H9 (cell line): ENCODE data around the gene ERN1. TPM values are rescaled to one million over a fixed set of nuclear protein-coding genes. Genes with fewer than 3 reads are reported as not detected.

Experiments
- DNase-seq: peaks from one replicate; pipeline ENCODE4 v3.0.0-alpha.2; 2017
- H2AFZ ChIP-seq: one replicate; pipeline ENCODE4 v1.6.1; 2013; ENCODE audit warnings: mild to moderate bottlenecking, low read length, control low read depth, moderate library complexity
- H2AK5ac ChIP-seq: 2 replicates; pipeline ENCODE4 v1.6.1; 2013; ENCODE audit warnings: low read length, control low read depth, mixed read lengths; ENCODE audit not compliant: insufficient read length
- H2BK120ac ChIP-seq: one replicate; pipeline ENCODE4 v1.6.1; 2013; ENCODE audit warnings: low read depth, mild to moderate bottlenecking, low read length, control low read depth, inconsistent platforms; ENCODE audit not compliant: poor library complexity, severe bottlenecking
- H2BK12ac ChIP-seq: 2 replicates; pipeline ENCODE4 v1.6.1; 2013; ENCODE audit warnings: low read length, control low read depth, mixed read lengths, low read depth; ENCODE audit not compliant: insufficient read length
- H2BK15ac ChIP-seq: 2 replicates; pipeline ENCODE4 v1.6.1; 2013; ENCODE audit warnings: low read depth, low read length, control low read depth
- H2BK20ac ChIP-seq: one replicate; pipeline ENCODE4 v1.6.1; 2013; ENCODE audit warnings: low read depth, mild to moderate bottlenecking, low read length, control low read depth, inconsistent platforms; ENCODE audit not compliant: poor library complexity, severe bottlenecking
- H2BK5ac ChIP-seq: 2 replicates; pipeline ENCODE4 v1.6.1; 2013; ENCODE audit warnings: low read length, control low read depth, mixed read lengths; ENCODE audit not compliant: insufficient read length
- H3K14ac ChIP-seq: 2 replicates; pipeline ENCODE4 v1.6.1; 2013; ENCODE audit warnings: low read length, control low read depth; ENCODE audit not compliant: insufficient read depth
- H3K18ac ChIP-seq: 2 replicates; pipeline ENCODE4 v1.6.1; 2013; ENCODE audit warnings: low read depth, mild to moderate bottlenecking, mixed read lengths, low read length, control low read depth; ENCODE audit not compliant: insufficient read length
- H3K23ac ChIP-seq: 2 replicates; pipeline ENCODE4 v1.6.1; 2013; ENCODE audit warnings: low read length, control low read depth, mixed read lengths, low read depth; ENCODE audit not compliant: insufficient read length
- H3K23me2 ChIP-seq: 2 replicates; pipeline ENCODE4 v1.6.1; 2013; ENCODE audit warnings: low read depth, mild to moderate bottlenecking, mixed read lengths, low read length, control low read depth; ENCODE audit not compliant: insufficient read length, poor library complexity, severe bottlenecking
- H3K27ac ChIP-seq: 2 replicates; pipeline ENCODE4 v1.5.1; 2013; ENCODE audit warnings: low read length, control low read depth, mixed read lengths, low read depth; ENCODE audit not compliant: insufficient read length
- H3K27me3 ChIP-seq: 2 replicates; pipeline ENCODE4 v1.6.1; 2013; ENCODE audit warnings: low read length, control low read depth, inconsistent platforms; ENCODE audit not compliant: insufficient read depth
- H3K4ac ChIP-seq: 2 replicates; pipeline ENCODE4 v1.6.1; 2013; ENCODE audit warnings: low read depth, mild to moderate bottlenecking, control low read depth, inconsistent platforms, low read length, moderate library complexity
- H3K4me1 ChIP-seq: 2 replicates; pipeline ENCODE4 v1.6.1; 2013; ENCODE audit warnings: low read length, control low read depth, inconsistent platforms; ENCODE audit not compliant: insufficient read depth
- H3K4me2 ChIP-seq: 2 replicates; pipeline ENCODE4 v1.6.1; 2013; ENCODE audit warnings: low read length, control low read depth, mixed read lengths; ENCODE audit not compliant: insufficient read length, insufficient read depth
- H3K56ac ChIP-seq: 2 replicates; pipeline ENCODE4 v1.6.1; 2013; ENCODE audit warnings: low read depth, mild to moderate bottlenecking, mixed read lengths, low read length, control low read depth; ENCODE audit not compliant: insufficient read length
- H3K79me1 ChIP-seq: 2 replicates; pipeline ENCODE4 v1.6.1; 2013; ENCODE audit warnings: low read depth, mild to moderate bottlenecking, moderate library complexity, low read length, control low read depth, inconsistent platforms; ENCODE audit not compliant: insufficient read depth, poor library complexity, severe bottlenecking
- H3K79me2 ChIP-seq: 2 replicates; pipeline ENCODE4 v1.6.1; 2013; ENCODE audit warnings: low read length, control low read depth, inconsistent platforms; ENCODE audit not compliant: insufficient read depth
- H3K9ac ChIP-seq: 2 replicates; pipeline ENCODE4 v1.6.1; 2013; ENCODE audit warnings: low read length, control low read depth, mixed read lengths; ENCODE audit not compliant: insufficient read length; ENCODE audit errors: extremely low read depth
- H3K9me3 ChIP-seq: one replicate; pipeline ENCODE4 v1.6.1; 2013; ENCODE audit warnings: low read depth, low read length, inconsistent platforms; ENCODE audit not compliant: control insufficient read depth
- H3T11ph ChIP-seq: one replicate; pipeline ENCODE4 v1.6.1; 2013; ENCODE audit warnings: mild to moderate bottlenecking, low read length, control low read depth, inconsistent platforms
- H4K20me1 ChIP-seq: one replicate; pipeline ENCODE4 v1.6.1; 2013; ENCODE audit not compliant: control insufficient read depth, insufficient read length, insufficient read depth
- H4K5ac ChIP-seq: 2 replicates; pipeline ENCODE4 v1.6.1; 2013; ENCODE audit warnings: low read depth, mild to moderate bottlenecking, mixed read lengths, low read length, control low read depth; ENCODE audit not compliant: insufficient read length
- H4K8ac ChIP-seq: replicated peaks from 2 replicates; pipeline ENCODE4 v1.6.1; 2013; ENCODE audit warnings: low read length, control low read depth, mixed read lengths, low read depth; ENCODE audit not compliant: insufficient read length
- H4K91ac ChIP-seq: 2 replicates; pipeline ENCODE4 v1.6.1; 2013; ENCODE audit warnings: low read depth, mild to moderate bottlenecking, moderate library complexity, mixed read lengths, low read length, control low read depth; ENCODE audit not compliant: insufficient read length
- H3K27ac Mint-ChIP-seq, 3 experiments: 2 replicates in 2 of 3; 3 replicates in 1 of 3; pipeline ENCODE4 v1.8.0; 2020 to 2021; ENCODE audit warnings: mixed read lengths in 3 of 3, mild to moderate bottlenecking in 1 of 3, moderate library complexity in 1 of 3
- H3K27me3 Mint-ChIP-seq: 2 replicates; pipeline ENCODE4 v1.8.0; 2021; ENCODE audit warnings: low read depth, mild to moderate bottlenecking, moderate library complexity, mixed read lengths
- H3K36me3 Mint-ChIP-seq, 3 experiments: 2 replicates in 2 of 3; 3 replicates in 1 of 3; pipeline ENCODE4 v1.8.0; 2020 to 2021; ENCODE audit warnings: low read depth in 3 of 3, mixed read lengths in 3 of 3; ENCODE audit not compliant: insufficient read depth in 1 of 3
- H3K4me1 Mint-ChIP-seq, 2 experiments: 2 replicates each; pipeline ENCODE4 v1.8.0; 2020; ENCODE audit warnings: mixed read lengths in 2 of 2
- H3K4me3 Mint-ChIP-seq, 2 experiments: 2 replicates in 1 of 2; 3 replicates in 1 of 2; pipeline ENCODE4 v1.8.0; 2020 to 2021; ENCODE audit warnings: mild to moderate bottlenecking in 2 of 2, mixed read lengths in 2 of 2, moderate library complexity in 1 of 2
- H3K9me3 Mint-ChIP-seq, 2 experiments: 2 replicates in 1 of 2; 3 replicates in 1 of 2; pipeline ENCODE4 v1.8.0; 2020; ENCODE audit warnings: mild to moderate bottlenecking in 2 of 2, mixed read lengths in 2 of 2, moderate library complexity in 1 of 2
- CTCF ChIP-seq: fragments of 200-600 bp; sonication (generic); conservative IDR thresholded peaks from 3 replicates; pipeline ENCODE4 v1.8.0; 2021; ENCODE audit warnings: antibody characterized with exemption, mild to moderate bottlenecking
- WGBS: extraction: QIAGEN DNeasy Blood & Tissue Kit; methylation state at CpG from one replicate; pipeline ENCODE4 v1.1.7; 2013; ENCODE audit warnings: missing lambda C conversion rate, low lambda C conversion rate, mixed read lengths; ENCODE audit not compliant: insufficient read length; ENCODE audit errors: extremely low coverage; 5-methylcytosine and 5-hydroxymethylcytosine counted together
- total RNA-seq: library from RNA; stranded (reverse); gene quantifications from 2 replicates; pipeline ENCODE4 v1.2.1, GENCODE V29; 2021

ERN1 gene
- total RNA-seq, 1 experiment from 2014 or later: 5.0 TPM

DNA sequence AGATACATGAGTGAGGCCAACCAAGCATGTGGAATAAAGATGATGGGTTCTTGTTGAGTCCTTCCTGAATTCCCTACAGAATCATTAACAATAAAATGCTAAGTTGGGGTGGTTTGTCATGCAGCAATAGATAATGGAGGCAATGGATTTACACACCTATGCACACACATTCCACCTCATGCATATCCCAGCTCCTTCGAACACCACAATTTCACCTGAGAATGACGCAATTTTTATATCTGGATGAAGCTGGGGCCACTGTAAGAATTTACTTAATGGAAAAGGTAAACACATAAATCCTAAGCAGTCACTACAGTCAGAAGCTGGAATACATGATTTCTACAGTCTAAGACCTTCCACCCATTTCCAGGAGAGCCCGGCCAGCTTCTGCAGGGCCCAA lies 59.7 kb downstream of the ERN1 start:
- Histone ChIP-seq H4K20me1 (no peaks in the 10 kb centered on the region), H3K23me2 (no peaks in the 10 kb centered on the region), H2BK20ac (no peak overlapping the region), H3K4me1 (no peaks in the 10 kb centered on the region), H3K79me1 (no peaks in the 10 kb centered on the region), H2BK12ac (no peak overlapping the region), H3K23ac (no peak overlapping the region), H2BK120ac (no peak overlapping the region), H3K56ac (no peak overlapping the region), H3T11ph (no peak overlapping the region), H3K4me2 (no peak overlapping the region), H4K8ac (no peak overlapping the region), H3K9me3 (peaks cover 9% of the 10 kb centered on the region), H3K14ac (no peak overlapping the region), H2BK15ac (no peak overlapping the region), H3K27ac (no peak overlapping the region), H4K5ac (no peak overlapping the region), H3K4ac (no peak overlapping the region), H3K27me3 (no peaks in the 10 kb centered on the region), H2AK5ac (no peak overlapping the region), H2AFZ (no peak overlapping the region), H3K9ac (no peak overlapping the region), H3K18ac (no peak overlapping the region), H4K91ac (no peak overlapping the region), H3K79me2 (no peaks in the 10 kb centered on the region), H2BK5ac (no peak overlapping the region)
- DNase-seq: no peak
- H3K9me3 Mint-ChIP-seq: peaks cover 16 to 18% of the 10 kb centered on the region in 2 experiments
- H3K27me3 Mint-ChIP-seq: no peaks in the 10 kb centered on the region; the same call in 1 of the 2 replicates
- TF ChIP-seq CTCF: no peak
- H3K4me1 Mint-ChIP-seq: no peaks in the 10 kb centered on the region
- H3K36me3 Mint-ChIP-seq: peaks cover 28 to 34% (median 30%) of the 10 kb centered on the region in 3 experiments
- no CpG with 5 or more reads among the region's 3 CpGs for WGBS
- no peak overlapping the region for H3K27ac Mint-ChIP-seq
- H3K4me3 Mint-ChIP-seq: no peak overlapping the region
